ENCODE results near the gene ATXN10.
A peak's percentile ranks its signal among the peaks of the same experiment; 100 is the strongest.

The ATXN10 gene

GRCh38 chr22:45818424-45819085, 146.9 kb downstream of the ATXN10 start:
- H3K4me3 ChIP-seq (ENCODE audit: control insufficient read depth, low read depth, low read length) = no peak overlapping the region
- TF ChIP-seq CTCF (conservative IDR thresholded peaks at IDR 0.05; ENCODE audit: control insufficient read depth, insufficient read depth, low read depth, low read length) = no peak
- no peak for DNase-seq (ENCODE audit: low read depth)

- no peak overlapping the region for H3K4me3 ChIP-seq (ENCODE audit: control insufficient read depth, low read depth, low read length)
- DNase-seq (ENCODE audit: low read depth) = no peak
- TF ChIP-seq CTCF (conservative IDR thresholded peaks at IDR 0.05; ENCODE audit: control insufficient read depth, insufficient read depth, low read depth, low read length) = no peak
These were observed 147.7 kb downstream of the ATXN10 start for GRCh38 chr22:45819305-45819704.

GRCh38 chr22:45823336-45823735, 151.7 kb downstream of the ATXN10 start:
- no peak overlapping the region for H3K4me3 ChIP-seq (ENCODE audit: control insufficient read depth, low read depth, low read length)
- no peak for DNase-seq (ENCODE audit: low read depth)
- no peak for TF ChIP-seq CTCF (conservative IDR thresholded peaks at IDR 0.05; ENCODE audit: control insufficient read depth, insufficient read depth, low read depth, low read length)

- DNase-seq (ENCODE audit: low read depth) = no peak
- no peak for TF ChIP-seq CTCF (conservative IDR thresholded peaks at IDR 0.05; ENCODE audit: control insufficient read depth, insufficient read depth, low read depth, low read length)
- H3K4me3 ChIP-seq (ENCODE audit: control insufficient read depth, low read depth, low read length) = no peak overlapping the region
These were observed 154.9 kb downstream of the ATXN10 start for GRCh38 chr22:45826520-45826919.

- H3K4me3 ChIP-seq (ENCODE audit: control insufficient read depth, low read depth, low read length) = no peak overlapping the region
- TF ChIP-seq CTCF (conservative IDR thresholded peaks at IDR 0.05; ENCODE audit: control insufficient read depth, insufficient read depth, low read depth, low read length) = no peak
- no peak for DNase-seq (ENCODE audit: low read depth)
These were observed 157.2 kb downstream of the ATXN10 start for GRCh38 chr22:45828841-45829240.

GRCh38 chr22:45830531-45831245, 159.1 kb downstream of the ATXN10 start:
- TF ChIP-seq CTCF (conservative IDR thresholded peaks at IDR 0.05; ENCODE audit: control insufficient read depth, insufficient read depth, low read depth, low read length) = no peak
- H3K4me3 ChIP-seq (ENCODE audit: control insufficient read depth, low read depth, low read length) = no peak overlapping the region
- peak; percentile 71 for DNase-seq (ENCODE audit: low read depth)

All from fibroblast of mammary gland (primary cell).